ENCODE data around the gene GNG4.
"Not testable (repeated sequence)": the region's sequence is repeated elsewhere in the genome, so short reads cannot be mapped to it uniquely, and the experiment has no call there.

GNG4 gene

GRCh38 chr1:235624721-235625333, 24.8 kb downstream of the GNG4 start:
- no peak for DNase-seq (ENCODE audit: low spot score)

- DNase-seq (ENCODE audit: low spot score): no peak
Measured at GRCh38 chr1:235622936-235623779, 26.4 kb downstream of the GNG4 start.

GRCh38 chr1:235619149-235619548, 30.4 kb downstream of the GNG4 start:
- DNase-seq (ENCODE audit: low spot score): not testable (repeated sequence)

GRCh38 chr1:235617808-235618207, 31.8 kb downstream of the GNG4 start:
- no peak for DNase-seq (ENCODE audit: low spot score)

GRCh38 chr1:235617140-235617539, 32.4 kb downstream of the GNG4 start:
- no peak for DNase-seq (ENCODE audit: low spot score)

GRCh38 chr1:235614442-235614954, 35.1 kb downstream of the GNG4 start:
- DNase-seq (ENCODE audit: low spot score): no peak

GRCh38 chr1:235613602-235614001, 36.0 kb downstream of the GNG4 start:
- DNase-seq (ENCODE audit: low spot score): no peak

GRCh38 chr1:235612761-235613160, 36.8 kb downstream of the GNG4 start:
- DNase-seq (ENCODE audit: low spot score): no peak

- DNase-seq (ENCODE audit: low spot score): no peak
Measured at GRCh38 chr1:235610157-235610556, 39.4 kb downstream of the GNG4 start.

GRCh38 chr1:235608278-235608677, 41.3 kb downstream of the GNG4 start:
- no peak for DNase-seq (ENCODE audit: low spot score)

GRCh38 chr1:235607284-235607683, 42.3 kb downstream of the GNG4 start:
- no peak for DNase-seq (ENCODE audit: low spot score)

GRCh38 chr1:235601104-235601503, 48.5 kb downstream of the GNG4 start:
- no peak for DNase-seq (ENCODE audit: low spot score)

- no peak for DNase-seq (ENCODE audit: low spot score)
Measured at GRCh38 chr1:235599536-235599935, 50.0 kb downstream of the GNG4 start.

- DNase-seq (ENCODE audit: low spot score): peak; percentile 17
Measured at GRCh38 chr1:235597867-235598553, 51.6 kb downstream of the GNG4 start.

- DNase-seq (ENCODE audit: low spot score): no peak
Measured at GRCh38 chr1:235595079-235595478, 54.5 kb downstream of the GNG4 start.

GRCh38 chr1:235594281-235594895, 55.2 kb downstream of the GNG4 start:
- not testable (repeated sequence) for DNase-seq (ENCODE audit: low spot score)

GRCh38 chr1:235588916-235589515, 60.6 kb downstream of the GNG4 start:
- no peak for DNase-seq (ENCODE audit: low spot score)

GRCh38 chr1:235588156-235588555, 61.4 kb downstream of the GNG4 start:
- DNase-seq (ENCODE audit: low spot score): no peak

GRCh38 chr1:235586992-235587391, 62.6 kb downstream of the GNG4 start:
- DNase-seq (ENCODE audit: low spot score): no peak

GRCh38 chr1:235586413-235586812, 63.2 kb downstream of the GNG4 start:
- DNase-seq (ENCODE audit: low spot score): no peak

GRCh38 chr1:235584973-235585372, 64.6 kb downstream of the GNG4 start:
- DNase-seq (ENCODE audit: low spot score): no peak

GRCh38 chr1:235583511-235584001, 66.0 kb downstream of the GNG4 start:
- DNase-seq (ENCODE audit: low spot score): no peak
